Uterus (tissue), 2 donors: ENCODE measurements around the gene PROB1.

Source experiments
- POLR2A ChIP-seq, 2 donors: fragments of 450-650 bp; IDR thresholded peaks; one replicate each; pipeline ENCODE4 v1.6.1; 2016; ENCODE audit warnings: antibody characterized with exemption in 2 of 2, mild to moderate bottlenecking in 1 of 2, moderate library complexity in 1 of 2
- TF ChIP-seq, protein P1 (sequence below), 4 experiments: fragments of 200-600 bp in 2 of 4; fragments of 450-650 bp in 2 of 4; sonication (generic) in 2 of 4; IDR thresholded peaks; one replicate each; pipeline ENCODE4 v1.5.1; 2016 to 2019; ENCODE audit warnings: antibody characterized with exemption in 4 of 4, mild to moderate bottlenecking in 2 of 4, moderate library complexity in 1 of 4

DNA sequence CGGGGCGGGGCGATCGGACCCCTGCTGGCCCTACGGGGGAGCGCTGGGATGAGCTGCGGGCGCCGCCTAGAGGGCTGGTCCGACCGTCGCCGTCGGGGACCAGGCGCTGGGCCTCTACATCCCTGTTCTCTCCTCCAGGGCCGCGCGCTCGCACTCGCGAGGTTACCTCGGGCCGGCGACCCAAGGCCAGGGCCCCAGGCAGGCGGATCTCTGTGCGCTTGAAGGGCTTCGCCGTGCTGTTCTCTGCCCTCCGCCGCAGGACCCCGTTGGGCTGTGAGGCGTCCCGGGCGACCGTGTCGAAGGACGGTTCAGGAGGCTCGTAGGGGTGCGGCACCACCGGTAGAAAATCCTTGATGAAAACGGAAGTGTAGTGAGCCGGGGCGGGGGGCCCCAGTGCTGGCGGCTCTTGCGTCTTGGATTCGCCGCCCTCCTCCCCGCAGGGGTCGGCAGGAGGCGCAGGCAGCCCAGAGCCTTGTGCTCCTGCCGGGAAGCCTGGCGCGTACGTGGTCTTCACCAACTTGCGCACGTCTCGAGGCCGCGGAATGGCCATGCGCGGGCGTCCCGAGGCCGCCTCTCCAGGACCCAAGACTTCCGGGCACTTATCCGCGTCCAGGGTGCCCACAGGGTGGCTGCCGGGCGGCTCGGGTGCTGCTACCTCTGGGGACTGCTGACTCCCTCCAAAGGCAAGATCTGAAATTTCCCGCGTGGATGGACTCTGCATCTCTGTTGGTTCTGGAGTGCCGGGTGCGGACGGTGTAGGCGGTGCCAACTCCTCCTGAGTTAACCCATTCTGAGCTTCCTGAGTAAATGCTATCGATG, 2.0 kb downstream of the PROB1 start:
- TF ChIP-seq, protein P1, sequence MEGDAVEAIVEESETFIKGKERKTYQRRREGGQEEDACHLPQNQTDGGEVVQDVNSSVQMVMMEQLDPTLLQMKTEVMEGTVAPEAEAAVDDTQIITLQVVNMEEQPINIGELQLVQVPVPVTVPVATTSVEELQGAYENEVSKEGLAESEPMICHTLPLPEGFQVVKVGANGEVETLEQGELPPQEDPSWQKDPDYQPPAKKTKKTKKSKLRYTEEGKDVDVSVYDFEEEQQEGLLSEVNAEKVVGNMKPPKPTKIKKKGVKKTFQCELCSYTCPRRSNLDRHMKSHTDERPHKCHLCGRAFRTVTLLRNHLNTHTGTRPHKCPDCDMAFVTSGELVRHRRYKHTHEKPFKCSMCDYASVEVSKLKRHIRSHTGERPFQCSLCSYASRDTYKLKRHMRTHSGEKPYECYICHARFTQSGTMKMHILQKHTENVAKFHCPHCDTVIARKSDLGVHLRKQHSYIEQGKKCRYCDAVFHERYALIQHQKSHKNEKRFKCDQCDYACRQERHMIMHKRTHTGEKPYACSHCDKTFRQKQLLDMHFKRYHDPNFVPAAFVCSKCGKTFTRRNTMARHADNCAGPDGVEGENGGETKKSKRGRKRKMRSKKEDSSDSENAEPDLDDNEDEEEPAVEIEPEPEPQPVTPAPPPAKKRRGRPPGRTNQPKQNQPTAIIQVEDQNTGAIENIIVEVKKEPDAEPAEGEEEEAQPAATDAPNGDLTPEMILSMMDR (IDR thresholded peaks at IDR 0.05) = peak in 2 of 4 experiments; percentile 29 to 32
- TF ChIP-seq POLR2A (IDR thresholded peaks at IDR 0.05) = no peak
